GM13976 (cell line): ENCODE measurements around the gene ZNF444.

Experiments used
- DNase-seq: peaks from one replicate; pipeline ENCODE4 v3.0.0; 2012; ENCODE audit warnings: low spot score
- CTCF ChIP-seq: IDR thresholded peaks from 2 replicates; pipeline ENCODE4 v1.5.1; 2012; ENCODE audit warnings: borderline replicate concordance, mild to moderate bottlenecking; ENCODE audit not compliant: insufficient read depth; ENCODE audit errors: extremely low read depth, missing control alignments, control extremely low read depth
- in situ Hi-C: fragments of 300-500 bp; cut with MboI; formaldehyde crosslinking; loops from one replicate; pipeline ENCODE4 v1.12.0; 2022; ENCODE audit warnings: low sequenced_read_pairs, mixed read lengths, inconsistent platforms; ENCODE audit not compliant: unreplicated experiment

ZNF444 gene

GRCh38 chr19:56140583-56141416 is at the start of gene ZNF444:
ZNF444 (plus strand) TSS chr19:56141287; CDS start chr19:56146912, 5,625 bp downstream.
- no peak for TF ChIP-seq CTCF
- in situ Hi-C loops: no loop called here
- peak; percentile 99 for DNase-seq

- no peak for DNase-seq
- in situ Hi-C loops: no loop called here
- TF ChIP-seq CTCF: no peak
Measured at GRCh38 chr19:56091751-56092546, 49.1 kb upstream of the ZNF444 start.

- TF ChIP-seq CTCF: no peak
- no peak for DNase-seq
- in situ Hi-C loops: no loop called here
Measured at GRCh38 chr19:56092685-56093631, 48.1 kb upstream of the ZNF444 start.

GRCh38 chr19:56094449-56094848 is 46.6 kb upstream of the ZNF444 start:
- no peak for TF ChIP-seq CTCF
- in situ Hi-C loops: no loop called here

GRCh38 chr19:56096665-56097064 is 44.4 kb upstream of the ZNF444 start:
- TF ChIP-seq CTCF: no peak
- no peak for DNase-seq
- in situ Hi-C loops: no loop called here

More at GRCh38 chr19:56094449-56094848, 46.6 kb upstream of the ZNF444 start:
- DNase-seq: no peak

- in situ Hi-C loops: no loop called here
Measured at GRCh38 chr19:56097306-56097705, 43.8 kb upstream of the ZNF444 start.

More at GRCh38 chr19:56097306-56097705, 43.8 kb upstream of the ZNF444 start:
- TF ChIP-seq CTCF: no peak
- DNase-seq: no peak
